LNCaP clone FGC (cell line): ENCODE measurements around the gene HIVEP2.

ENCODE experiments used
- DNase-seq: peaks from one replicate; pipeline ENCODE4 v3.0.0-alpha.2; 2011; ENCODE audit warnings: low read depth
- H3K4me3 ChIP-seq: 2 replicates; pipeline ENCODE4 v1.5.1; 2011; ENCODE audit warnings: mild to moderate bottlenecking, low read depth, low read length, control low read depth
- CTCF ChIP-seq: IDR thresholded peaks from 2 replicates; pipeline ENCODE4 v1.5.1; 2012; ENCODE audit warnings: mild to moderate bottlenecking; ENCODE audit not compliant: control insufficient read depth, insufficient read depth; ENCODE audit errors: extremely low read depth

The HIVEP2 gene

GRCh38 chr6:142708651-142709050, 236.3 kb downstream of the HIVEP2 start:
- no peak for TF ChIP-seq CTCF
- no peak overlapping the region for H3K4me3 ChIP-seq
- no peak for DNase-seq

GRCh38 chr6:142707255-142707654, 237.7 kb downstream of the HIVEP2 start:
- DNase-seq, result no peak
- no peak overlapping the region for H3K4me3 ChIP-seq

GRCh38 chr6:142706210-142706609, 238.8 kb downstream of the HIVEP2 start:
- no peak overlapping the region for H3K4me3 ChIP-seq
- DNase-seq, result no peak
- no peak for TF ChIP-seq CTCF

More at GRCh38 chr6:142707255-142707654, 237.7 kb downstream of the HIVEP2 start:
- no peak for TF ChIP-seq CTCF

GRCh38 chr6:142705054-142705453, 239.9 kb downstream of the HIVEP2 start:
- no peak for TF ChIP-seq CTCF
- no peak for DNase-seq
- no peak overlapping the region for H3K4me3 ChIP-seq

- TF ChIP-seq CTCF, result no peak
These were observed 242.2 kb downstream of the HIVEP2 start for GRCh38 chr6:142702501-142703460.

More at GRCh38 chr6:142702501-142703460, 242.2 kb downstream of the HIVEP2 start:
- DNase-seq, result no peak
- H3K4me3 ChIP-seq, result no peak overlapping the region
